KMS-11 (cell line): Measurements from ENCODE around the gene RNASEH2A.

Source experiments
- H2AFZ ChIP-seq: fragments of 200-600 bp; sonication (generic); 2 replicates; pipeline ENCODE4 v1.6.1; 2016; ENCODE audit warnings: antibody characterized with exemption, mixed run types, low read depth
- H3K27ac ChIP-seq: fragments of 200-600 bp; sonication (generic); 2 replicates; pipeline ENCODE4 v1.6.1; 2016; ENCODE audit warnings: mild to moderate bottlenecking, mixed run types
- H3K27me3 ChIP-seq: fragments of 200-600 bp; sonication (generic); 2 replicates; pipeline ENCODE4 v1.6.1; 2017; ENCODE audit warnings: mild to moderate bottlenecking, low read depth, mixed run types, moderate library complexity; ENCODE audit not compliant: insufficient read depth
- H3K36me3 ChIP-seq: fragments of 200-600 bp; sonication (generic); 2 replicates; pipeline ENCODE4 v1.6.1; 2017; ENCODE audit warnings: mild to moderate bottlenecking, mixed run types; ENCODE audit not compliant: insufficient read depth
- H3K4me1 ChIP-seq: fragments of 200-600 bp; sonication (generic); 2 replicates; pipeline ENCODE4 v1.6.1; 2016; ENCODE audit warnings: mild to moderate bottlenecking, low read depth, mixed run types; ENCODE audit not compliant: poor library complexity, severe bottlenecking
- H3K4me2 ChIP-seq: fragments of 200-600 bp; sonication (generic); 2 replicates; pipeline ENCODE4 v1.7.0; 2016; ENCODE audit warnings: mild to moderate bottlenecking, mixed run types
- H3K4me3 ChIP-seq: fragments of 200-600 bp; sonication (generic); IDR thresholded peaks from 2 replicates; pipeline ENCODE4 v1.6.1; 2017; ENCODE audit warnings: low read depth, low read length, mixed read lengths; ENCODE audit not compliant: insufficient read depth
- H3K79me2 ChIP-seq: fragments of 200-600 bp; sonication (generic); 2 replicates; pipeline ENCODE4 v1.6.1; 2016; ENCODE audit warnings: low read depth, mixed run types; ENCODE audit not compliant: insufficient read depth
- H3K9ac ChIP-seq: fragments of 200-600 bp; sonication (generic); 2 replicates; pipeline ENCODE4 v1.6.1; 2016; ENCODE audit warnings: mild to moderate bottlenecking, mixed run types
- H4K20me1 ChIP-seq: fragments of 200-600 bp; sonication (generic); 2 replicates; pipeline ENCODE4 v1.6.1; 2016; ENCODE audit warnings: mild to moderate bottlenecking, mixed run types; ENCODE audit not compliant: insufficient read depth
- CTCF ChIP-seq: fragments of 200-600 bp; sonication (generic); conservative IDR thresholded peaks from 2 replicates; pipeline ENCODE4 v1.6.1; 2017; ENCODE audit warnings: low read depth, mild to moderate bottlenecking, antibody characterized with exemption, low read length, moderate library complexity, mixed read lengths

Gene RNASEH2A

DNA sequence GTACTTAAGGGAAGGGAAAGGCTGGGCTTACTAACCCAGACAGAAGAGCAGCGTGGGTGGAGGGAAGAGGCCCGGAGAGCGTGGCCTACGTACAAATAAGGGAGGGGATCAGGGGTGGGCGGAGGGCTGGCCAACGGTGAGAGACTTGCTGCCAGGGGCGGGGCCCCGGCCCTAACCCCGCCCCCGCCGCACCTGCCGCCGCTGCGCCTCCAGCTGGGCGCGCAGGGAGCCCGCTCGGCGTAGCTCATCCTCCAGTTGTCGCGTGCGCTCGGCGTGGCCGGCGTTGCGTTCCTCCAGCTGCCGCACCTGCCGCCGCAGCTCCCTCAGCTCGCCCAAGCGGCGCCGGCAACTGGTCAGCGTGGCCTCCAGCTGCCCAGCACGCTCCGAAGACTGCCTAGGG, 36.7 kb upstream of the RNASEH2A start:
- H3K79me2 ChIP-seq: no peaks in the 10 kb centered on the region
- no peak overlapping the region for H3K4me2 ChIP-seq
- H3K36me3 ChIP-seq: no peaks in the 10 kb centered on the region
- H3K27me3 ChIP-seq: no peaks in the 10 kb centered on the region
- H3K4me3 ChIP-seq: no peak overlapping the region
- H2AFZ ChIP-seq: no peak overlapping the region
- peaks cover 13% of the 10 kb centered on the region for H3K4me1 ChIP-seq
- TF ChIP-seq CTCF: no peak
- no peak overlapping the region for H3K9ac ChIP-seq
- no peaks in the 10 kb centered on the region for H4K20me1 ChIP-seq
- H3K27ac ChIP-seq: no peak overlapping the region

GRCh38 chr19:12770922-12771321, 35.5 kb upstream of the RNASEH2A start:
- TF ChIP-seq CTCF: no peak
- H3K27me3 ChIP-seq: no peaks in the 10 kb centered on the region
- no peak overlapping the region for H3K27ac ChIP-seq
- H3K9ac ChIP-seq: no peak overlapping the region
- H4K20me1 ChIP-seq: no peaks in the 10 kb centered on the region
- H3K4me3 ChIP-seq: no peak overlapping the region
- no peak overlapping the region for H3K4me2 ChIP-seq
- H3K36me3 ChIP-seq: no peaks in the 10 kb centered on the region
- H3K4me1 ChIP-seq: peaks cover 13% of the 10 kb centered on the region
- no peaks in the 10 kb centered on the region for H3K79me2 ChIP-seq
- no peak overlapping the region for H2AFZ ChIP-seq

DNA sequence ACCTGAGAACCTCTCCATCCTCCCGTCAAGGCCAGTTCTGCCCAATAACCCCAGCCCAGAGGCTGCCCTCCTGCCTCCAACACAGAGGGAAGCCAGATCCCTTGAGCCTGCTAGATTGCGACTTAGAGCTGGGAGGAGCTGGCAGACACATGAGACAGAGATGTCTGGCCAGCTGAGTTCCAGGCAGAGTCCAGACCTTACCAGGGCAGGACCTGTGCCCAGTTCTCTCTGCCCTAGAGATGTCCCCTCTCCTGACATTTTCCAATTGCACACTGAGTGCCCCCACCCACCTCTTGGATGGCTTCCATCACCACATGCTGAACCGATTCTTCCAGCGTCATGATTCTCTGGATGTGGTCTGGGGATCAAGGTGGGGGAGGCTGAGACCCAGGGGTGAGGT, 34.1 kb upstream of the RNASEH2A start:
- H2AFZ ChIP-seq: no peak overlapping the region
- no peaks in the 10 kb centered on the region for H3K79me2 ChIP-seq
- no peaks in the 10 kb centered on the region for H3K27me3 ChIP-seq
- no peak for TF ChIP-seq CTCF
- H3K4me2 ChIP-seq: no peak overlapping the region
- H3K36me3 ChIP-seq: no peaks in the 10 kb centered on the region
- H3K27ac ChIP-seq: no peak overlapping the region
- no peak overlapping the region for H3K9ac ChIP-seq
- H3K4me3 ChIP-seq: no peak overlapping the region
- H4K20me1 ChIP-seq: no peaks in the 10 kb centered on the region
- peaks cover 17% of the 10 kb centered on the region for H3K4me1 ChIP-seq

DNA sequence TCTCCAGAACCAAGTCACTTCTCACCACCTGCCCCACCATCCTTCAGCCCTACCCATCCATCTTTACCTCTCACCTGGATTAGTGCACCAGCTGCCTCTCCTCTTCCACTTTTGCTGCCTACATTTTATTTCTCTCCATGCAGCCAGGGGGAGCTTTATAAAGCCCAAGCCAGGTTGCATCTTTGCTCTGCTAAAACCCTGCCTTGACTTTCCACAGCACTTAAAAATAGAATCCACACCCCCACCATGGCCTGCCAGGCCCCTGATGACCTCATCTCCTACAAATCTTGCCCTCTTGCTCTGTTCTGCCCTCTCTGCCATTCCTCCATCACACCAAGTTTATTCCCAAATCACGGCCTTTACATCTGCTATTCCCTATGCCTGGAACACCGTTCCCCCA, 32.8 kb upstream of the RNASEH2A start:
- Histone ChIP-seq H4K20me1 (no peaks in the 10 kb centered on the region), H3K4me2 (peak overlapping the region; percentile 8; the same call in 1 of the 2 replicates), H2AFZ (no peak overlapping the region), H3K79me2 (no peaks in the 10 kb centered on the region), H3K4me3 (no peak overlapping the region), H3K36me3 (no peaks in the 10 kb centered on the region), H3K27me3 (no peaks in the 10 kb centered on the region), H3K9ac (no peak overlapping the region), H3K27ac (no peak overlapping the region), H3K4me1 (peaks cover 20% of the 10 kb centered on the region)
- peak; percentile 24; the same call in 1 of the 2 replicates for TF ChIP-seq CTCF
